Caco-2 (cell line): ENCODE data around the gene MBD3. TPM values are rescaled to one million over a fixed set of nuclear protein-coding genes. Genes with fewer than 3 reads are reported as not detected.
A peak's percentile ranks its signal among the peaks of the same experiment; 100 is the strongest.

Experiments
- BruUV-seq: library from RNA; stranded (reverse); fragments of 400-500 nt; replicated peaks from 2 replicates; lab custom pipeline; 2021; lab: Mats Ljungman, UMichigan
- CTCF ChIA-PET: fragments of 300-600 bp; sonication (Branson Sonifier 250); formaldehyde crosslinking; loops from one replicate; lab custom pipeline; 2022; ENCODE audit warnings: antibody characterized with exemption; lab: Charles Lee
- POLR2A ChIA-PET: fragments of 300-600 bp; sonication (Branson Sonifier 250); formaldehyde crosslinking; loops from one replicate; lab custom pipeline; 2022; ENCODE audit warnings: antibody characterized with exemption; lab: Charles Lee
- DNase-seq, 2 experiments: peaks; one replicate each; pipeline versions ENCODE4 v3.0.0 to v3.0.0-alpha.2; 2020 to 2022
- H3K27me3 ChIP-seq: replicated peaks from 2 replicates; pipeline ENCODE4 v1.6.0; 2011; ENCODE audit warnings: low read length; ENCODE audit not compliant: control insufficient read depth, insufficient read depth
- H3K36me3 ChIP-seq: 2 replicates; pipeline ENCODE4 v1.5.1; 2011; ENCODE audit warnings: low read length; ENCODE audit not compliant: control insufficient read depth, insufficient read depth
- H3K4me1 ChIP-seq: fragments of 250-450 bp; sonication (Bioruptor Pico); 2 replicates; pipeline ENCODE4 v1.5.1; 2020; ENCODE audit warnings: mild to moderate bottlenecking
- H3K4me3 ChIP-seq: 2 replicates; pipeline ENCODE4 v1.5.1; 2011; ENCODE audit warnings: low read depth, mild to moderate bottlenecking, control low read depth, low read length
- H3K9me3 ChIP-seq: fragments of 250-450 bp; sonication (Bioruptor Pico); 2 replicates; pipeline ENCODE4 v1.5.1; 2020; ENCODE audit warnings: mild to moderate bottlenecking, moderate library complexity
- H3K27ac Mint-ChIP-seq: one replicate; pipeline ENCODE4 v1.8.0; 2022; ENCODE audit warnings: mixed read lengths; ENCODE audit not compliant: unreplicated experiment
- H3K27me3 Mint-ChIP-seq: one replicate; pipeline ENCODE4 v1.8.0; 2022; ENCODE audit warnings: mixed read lengths; ENCODE audit not compliant: insufficient read depth, unreplicated experiment
- H3K36me3 Mint-ChIP-seq: one replicate; pipeline ENCODE4 v1.8.0; 2022; ENCODE audit warnings: mild to moderate bottlenecking, mixed read lengths; ENCODE audit not compliant: insufficient read depth, unreplicated experiment
- H3K4me1 Mint-ChIP-seq: one replicate; pipeline ENCODE4 v1.8.0; 2022; ENCODE audit warnings: low read depth, mixed read lengths; ENCODE audit not compliant: unreplicated experiment
- H3K4me3 Mint-ChIP-seq: one replicate; pipeline ENCODE4 v1.8.0; 2022; ENCODE audit warnings: mild to moderate bottlenecking, moderate library complexity, mixed read lengths; ENCODE audit not compliant: unreplicated experiment
- H3K9me3 Mint-ChIP-seq: one replicate; pipeline ENCODE4 v1.8.0; 2022; ENCODE audit warnings: mixed read lengths; ENCODE audit not compliant: unreplicated experiment
- intact Hi-C: fragments of 100-400 bp; cut with micrococcal nuclease; formaldehyde crosslinking; loops from one replicate; pipeline ENCODE4 v1.10.0; 2022; ENCODE audit not compliant: unreplicated experiment
- total RNA-seq: library from RNA; stranded (reverse); gene quantifications from 2 replicates; pipeline ENCODE4 v1.2.3, GENCODE V29; 2022
- TF ChIP-seq, protein P1 (sequence below), 2 experiments: fragments of 200-600 bp in 1 of 2; IDR thresholded peaks; 1 replicate in 1 of 2; 2 replicates in 1 of 2; pipeline versions ENCODE4 v1.5.1 to v1.8.0; 2011 to 2022; ENCODE audit warnings: antibody characterized with exemption in 1 of 2, control low read depth in 1 of 2, inconsistent platforms in 1 of 2, low read depth in 1 of 2, low read length in 1 of 2, mild to moderate bottlenecking in 1 of 2, moderate library complexity in 1 of 2; ENCODE audit not compliant: insufficient read depth in 1 of 2, severe bottlenecking in 1 of 2, unreplicated experiment in 1 of 2

Gene MBD3
- total RNA-seq, 1 experiment from 2014 or later: 89.3 TPM

- intact Hi-C loops: no loop called here
- DNase-seq: peak; percentile 52 to 56
- Mint-ChIP-seq H3K36me3 (peaks cover 13% of the 10 kb centered on the region), H3K27ac (no peak overlapping the region), H3K27me3 (peaks cover 5% of the 10 kb centered on the region), H3K4me1 (peaks cover 12% of the 10 kb centered on the region), H3K4me3 (peak overlapping the region; percentile 55), H3K9me3 (no peaks in the 10 kb centered on the region)
- BruUV-seq: no TSS peak
- Histone ChIP-seq H3K27me3 (no peaks in the 10 kb centered on the region), H3K4me3 (peak overlapping the region; percentile 67), H3K9me3 (no peaks in the 10 kb centered on the region), H3K4me1 (peaks cover 8% of the 10 kb centered on the region), H3K36me3 (no peaks in the 10 kb centered on the region)
- POLR2A ChIA-PET: interaction anchor here (1.0 kb wide), 1 partner anchor 23 kb away, joined by 3 read pairs; no protein-coding TSS in a partner anchor
- TF ChIP-seq, protein P1, sequence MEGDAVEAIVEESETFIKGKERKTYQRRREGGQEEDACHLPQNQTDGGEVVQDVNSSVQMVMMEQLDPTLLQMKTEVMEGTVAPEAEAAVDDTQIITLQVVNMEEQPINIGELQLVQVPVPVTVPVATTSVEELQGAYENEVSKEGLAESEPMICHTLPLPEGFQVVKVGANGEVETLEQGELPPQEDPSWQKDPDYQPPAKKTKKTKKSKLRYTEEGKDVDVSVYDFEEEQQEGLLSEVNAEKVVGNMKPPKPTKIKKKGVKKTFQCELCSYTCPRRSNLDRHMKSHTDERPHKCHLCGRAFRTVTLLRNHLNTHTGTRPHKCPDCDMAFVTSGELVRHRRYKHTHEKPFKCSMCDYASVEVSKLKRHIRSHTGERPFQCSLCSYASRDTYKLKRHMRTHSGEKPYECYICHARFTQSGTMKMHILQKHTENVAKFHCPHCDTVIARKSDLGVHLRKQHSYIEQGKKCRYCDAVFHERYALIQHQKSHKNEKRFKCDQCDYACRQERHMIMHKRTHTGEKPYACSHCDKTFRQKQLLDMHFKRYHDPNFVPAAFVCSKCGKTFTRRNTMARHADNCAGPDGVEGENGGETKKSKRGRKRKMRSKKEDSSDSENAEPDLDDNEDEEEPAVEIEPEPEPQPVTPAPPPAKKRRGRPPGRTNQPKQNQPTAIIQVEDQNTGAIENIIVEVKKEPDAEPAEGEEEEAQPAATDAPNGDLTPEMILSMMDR (IDR thresholded peaks at IDR 0.05; ENCODE audit: insufficient read depth in 1 of 2, low read depth in 1 of 2, low read length in 1 of 2, severe bottlenecking in 1 of 2, unreplicated experiment in 1 of 2): no peak
- CTCF ChIA-PET: interaction anchor here (0.6 to 1.0 kb wide), 3 partner anchors 18 to 24 kb away, joined by 3 to 8 read pairs (median 3); no protein-coding TSS in a partner anchor
Measured at GRCh38 chr19:1566392-1567115, 26.1 kb downstream of the MBD3 start.

- no peak overlapping the region for H3K27ac Mint-ChIP-seq
- POLR2A ChIA-PET: no interaction called here
Measured at GRCh38 chr19:1563251-1563650, 29.4 kb downstream of the MBD3 start.

DNA sequence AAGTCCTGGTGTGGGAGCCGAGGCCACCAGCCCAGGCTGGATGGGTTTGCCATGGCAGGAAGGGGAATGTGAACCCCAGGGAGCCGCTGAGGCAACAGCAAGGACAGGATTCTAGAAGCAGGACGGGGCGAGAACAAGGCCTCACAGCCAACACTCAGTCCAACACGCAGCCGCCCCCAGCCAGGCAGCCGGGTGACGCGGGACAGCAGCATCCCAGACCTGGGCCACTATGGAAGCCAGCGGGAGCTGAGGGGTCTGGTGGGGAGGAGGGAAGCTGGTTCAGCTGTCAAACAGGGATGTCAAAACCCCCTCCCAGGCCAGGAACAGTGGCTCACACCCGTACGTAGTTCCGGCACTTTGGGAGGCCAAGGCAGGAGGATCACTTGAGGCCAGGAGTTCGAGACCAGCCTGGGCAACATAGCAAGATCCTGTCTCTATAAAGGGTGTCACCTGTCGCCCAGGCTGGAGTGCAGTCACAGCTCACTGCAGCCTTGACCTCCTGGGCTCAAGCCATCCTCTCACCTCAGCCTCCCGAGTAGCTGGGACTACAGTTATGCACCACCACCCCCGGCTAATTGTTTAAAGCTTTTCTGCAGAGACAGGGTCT, 31.3 kb downstream of the MBD3 start:
- POLR2A ChIA-PET: no interaction called here
- TF ChIP-seq, protein P1 (IDR thresholded peaks at IDR 0.05; ENCODE audit: insufficient read depth in 1 of 2, low read depth in 1 of 2, low read length in 1 of 2, severe bottlenecking in 1 of 2, unreplicated experiment in 1 of 2): no peak
- Mint-ChIP-seq H3K36me3 (peaks cover 27% of the 10 kb centered on the region), H3K27ac (no peak overlapping the region), H3K9me3 (no peaks in the 10 kb centered on the region), H3K4me1 (no peaks in the 10 kb centered on the region), H3K4me3 (no peak overlapping the region), H3K27me3 (no peaks in the 10 kb centered on the region)
- Histone ChIP-seq H3K4me3 (no peak overlapping the region), H3K36me3 (0 out of 2 replicates have a peak, but pooled peaks cover 1% of the 10 kb centered on the region), H3K27me3 (no peaks in the 10 kb centered on the region), H3K4me1 (no peaks in the 10 kb centered on the region), H3K9me3 (no peaks in the 10 kb centered on the region)
- no peak for DNase-seq
- no TSS peak for BruUV-seq
- intact Hi-C loops: no loop called here
- CTCF ChIA-PET: no interaction called here

More at GRCh38 chr19:1563251-1563650, 29.4 kb downstream of the MBD3 start:
- H3K4me3 ChIP-seq: no peak overlapping the region
- intact Hi-C loops: no loop called here
- BruUV-seq: no TSS peak
- H3K27me3 ChIP-seq: no peaks in the 10 kb centered on the region
- H3K4me1 Mint-ChIP-seq: no peaks in the 10 kb centered on the region
- H3K9me3 ChIP-seq: no peaks in the 10 kb centered on the region
- H3K36me3 ChIP-seq: no peaks in the 10 kb centered on the region
- no peak for DNase-seq
- H3K4me1 ChIP-seq: no peaks in the 10 kb centered on the region
- H3K36me3 Mint-ChIP-seq: peaks cover 15% of the 10 kb centered on the region
- H3K4me3 Mint-ChIP-seq: no peak overlapping the region
- no peaks in the 10 kb centered on the region for H3K9me3 Mint-ChIP-seq
- H3K27me3 Mint-ChIP-seq: no peaks in the 10 kb centered on the region
- CTCF ChIA-PET: no interaction called here
- TF ChIP-seq, protein P1 (IDR thresholded peaks at IDR 0.05; ENCODE audit: insufficient read depth in 1 of 2, low read depth in 1 of 2, low read length in 1 of 2, severe bottlenecking in 1 of 2, unreplicated experiment in 1 of 2): no peak
